ENCODE data around the gene ADGRA3.

The ADGRA3 gene

GRCh38 chr4:22487328-22487727 is 28.5 kb downstream of the ADGRA3 start:
- no peak for TF ChIP-seq CTCF (IDR thresholded peaks at IDR 0.05; ENCODE audit: poor library complexity, severe bottlenecking)
- no peak overlapping the region for H3K27ac ChIP-seq (ENCODE audit: poor library complexity, severe bottlenecking)
- H3K9me3 ChIP-seq (ENCODE audit: severe bottlenecking): no peaks in the 10 kb centered on the region
- no peak overlapping the region for H3K4me3 ChIP-seq (ENCODE audit: severe bottlenecking)
- no peaks in the 10 kb centered on the region for H3K36me3 ChIP-seq (ENCODE audit: low read depth)
- H3K4me1 ChIP-seq (ENCODE audit: insufficient read depth, poor library complexity, severe bottlenecking): peaks cover 39% of the 10 kb centered on the region
- DNase-seq (ENCODE audit: low spot score) (no peak), ATAC-seq (ENCODE audit: low read depth) (no peak)
- no peaks in the 10 kb centered on the region for H3K27me3 ChIP-seq (ENCODE audit: insufficient read depth, poor library complexity, severe bottlenecking)

GRCh38 chr4:22486276-22486675 is 29.6 kb downstream of the ADGRA3 start:
- no peak for ATAC-seq (ENCODE audit: low read depth)
- no peak for TF ChIP-seq CTCF (IDR thresholded peaks at IDR 0.05; ENCODE audit: poor library complexity, severe bottlenecking)
- no peaks in the 10 kb centered on the region for H3K9me3 ChIP-seq (ENCODE audit: severe bottlenecking)

GRCh38 chr4:22485737-22486136 is 30.1 kb downstream of the ADGRA3 start:
- peak overlapping the region; percentile 88 for H3K27ac ChIP-seq (ENCODE audit: poor library complexity, severe bottlenecking)

More at GRCh38 chr4:22486276-22486675, 29.6 kb downstream of the ADGRA3 start:
- Histone ChIP-seq H3K27me3 (ENCODE audit: insufficient read depth, poor library complexity, severe bottlenecking) (no peaks in the 10 kb centered on the region), H3K27ac (ENCODE audit: poor library complexity, severe bottlenecking) (peak overlapping the region; percentile 88), H3K36me3 (ENCODE audit: low read depth) (no peaks in the 10 kb centered on the region), H3K4me1 (ENCODE audit: insufficient read depth, poor library complexity, severe bottlenecking) (peaks cover 40% of the 10 kb centered on the region), H3K4me3 (ENCODE audit: severe bottlenecking) (no peak overlapping the region)
- no peak for DNase-seq (ENCODE audit: low spot score)

GRCh38 chr4:22483551-22483981 is 32.3 kb downstream of the ADGRA3 start:
- H3K27me3 ChIP-seq (ENCODE audit: insufficient read depth, poor library complexity, severe bottlenecking): no peaks in the 10 kb centered on the region
- H3K27ac ChIP-seq (ENCODE audit: poor library complexity, severe bottlenecking): peak overlapping the region; percentile 88
- H3K36me3 ChIP-seq (ENCODE audit: low read depth): no peaks in the 10 kb centered on the region
- DNase-seq (ENCODE audit: low spot score) (no peak), ATAC-seq (ENCODE audit: low read depth) (peak; percentile 82)
- no peaks in the 10 kb centered on the region for H3K9me3 ChIP-seq (ENCODE audit: severe bottlenecking)
- H3K4me3 ChIP-seq (ENCODE audit: severe bottlenecking): no peak overlapping the region
- peaks cover 46% of the 10 kb centered on the region for H3K4me1 ChIP-seq (ENCODE audit: insufficient read depth, poor library complexity, severe bottlenecking)
- no peak for TF ChIP-seq CTCF (IDR thresholded peaks at IDR 0.05; ENCODE audit: poor library complexity, severe bottlenecking)

More at GRCh38 chr4:22485737-22486136, 30.1 kb downstream of the ADGRA3 start:
- TF ChIP-seq CTCF (IDR thresholded peaks at IDR 0.05; ENCODE audit: poor library complexity, severe bottlenecking): no peak
- Histone ChIP-seq H3K36me3 (ENCODE audit: low read depth) (no peaks in the 10 kb centered on the region), H3K4me1 (ENCODE audit: insufficient read depth, poor library complexity, severe bottlenecking) (peaks cover 45% of the 10 kb centered on the region), H3K4me3 (ENCODE audit: severe bottlenecking) (no peak overlapping the region), H3K9me3 (ENCODE audit: severe bottlenecking) (no peaks in the 10 kb centered on the region), H3K27me3 (ENCODE audit: insufficient read depth, poor library complexity, severe bottlenecking) (no peaks in the 10 kb centered on the region)
- DNase-seq (ENCODE audit: low spot score): no peak
- 0 out of 3 replicates have a peak, but pooled peaks have one; percentile 26 for ATAC-seq (ENCODE audit: low read depth)

- Histone ChIP-seq H3K4me1 (ENCODE audit: insufficient read depth, poor library complexity, severe bottlenecking) (peaks cover 46% of the 10 kb centered on the region), H3K27me3 (ENCODE audit: insufficient read depth, poor library complexity, severe bottlenecking) (no peaks in the 10 kb centered on the region), H3K9me3 (ENCODE audit: severe bottlenecking) (no peaks in the 10 kb centered on the region), H3K36me3 (ENCODE audit: low read depth) (no peaks in the 10 kb centered on the region), H3K27ac (ENCODE audit: poor library complexity, severe bottlenecking) (peak overlapping the region; percentile 88), H3K4me3 (ENCODE audit: severe bottlenecking) (no peak overlapping the region)
- no peak for DNase-seq (ENCODE audit: low spot score)
- no peak for ATAC-seq (ENCODE audit: low read depth)
- no peak for TF ChIP-seq CTCF (IDR thresholded peaks at IDR 0.05; ENCODE audit: poor library complexity, severe bottlenecking)
Observed at GRCh38 chr4:22482250-22483127, 33.4 kb downstream of the ADGRA3 start.
